GM12875 (cell line): Measurements from ENCODE around the gene EAPP.
"Not testable (repeated sequence)": the region's sequence is repeated elsewhere in the genome, so short reads cannot be mapped to it uniquely, and the experiment has no call there.

ENCODE experiments used
- H3K4me3 ChIP-seq: one replicate; pipeline ENCODE4 v1.5.1; 2011; ENCODE audit warnings: low read depth, low read length, control low read depth
- CTCF ChIP-seq: IDR thresholded peaks from 2 replicates; pipeline ENCODE4 v1.5.1; 2011; ENCODE audit warnings: low read depth, mild to moderate bottlenecking, control low read depth, inconsistent platforms, low read length, moderate library complexity, borderline replicate concordance; ENCODE audit not compliant: insufficient read depth

Gene EAPP

GRCh38 chr14:34562776-34563150, 23.3 kb upstream of the EAPP start:
- H3K4me3 ChIP-seq = no peak overlapping the region
- TF ChIP-seq CTCF = no peak

GRCh38 chr14:34562037-34562775, 22.7 kb upstream of the EAPP start:
- H3K4me3 ChIP-seq = not testable (repeated sequence)

GRCh38 chr14:34556498-34556829, 17.0 kb upstream of the EAPP start:
- H3K4me3 ChIP-seq = not testable (repeated sequence)

GRCh38 chr14:34555583-34556497, 16.3 kb upstream of the EAPP start:
- H3K4me3 ChIP-seq = not testable (repeated sequence)

- no peak for TF ChIP-seq CTCF
- H3K4me3 ChIP-seq = no peak overlapping the region
These were observed 15.2 kb upstream of the EAPP start for GRCh38 chr14:34554540-34555250.

GRCh38 chr14:34549276-34549966, 9.9 kb upstream of the EAPP start:
- not testable (repeated sequence) for H3K4me3 ChIP-seq

- H3K4me3 ChIP-seq = no peak overlapping the region
- TF ChIP-seq CTCF = no peak
These were observed 9.0 kb upstream of the EAPP start for GRCh38 chr14:34548472-34548981.

GRCh38 chr14:34547136-34547520, 7.6 kb upstream of the EAPP start:
- not testable (repeated sequence) for H3K4me3 ChIP-seq

- not testable (repeated sequence) for H3K4me3 ChIP-seq
These were observed 7.0 kb upstream of the EAPP start for GRCh38 chr14:34546272-34547135.

- peak overlapping the region; percentile 23 for H3K4me3 ChIP-seq
These were observed 919 bp upstream of the EAPP start for GRCh38 chr14:34540181-34541059.
